H9 (cell line): ENCODE measurements around the gene PPP3CA. TPM values are rescaled to one million over a fixed set of nuclear protein-coding genes. Genes with fewer than 3 reads are reported as not detected.

ENCODE experiments used
- DNase-seq: peaks from one replicate; pipeline ENCODE4 v3.0.0-alpha.2; 2017
- H2AFZ ChIP-seq: one replicate; pipeline ENCODE4 v1.6.1; 2013; ENCODE audit warnings: mild to moderate bottlenecking, low read length, control low read depth, moderate library complexity
- H2AK5ac ChIP-seq: 2 replicates; pipeline ENCODE4 v1.6.1; 2013; ENCODE audit warnings: low read length, control low read depth, mixed read lengths; ENCODE audit not compliant: insufficient read length
- H2BK120ac ChIP-seq: one replicate; pipeline ENCODE4 v1.6.1; 2013; ENCODE audit warnings: low read depth, mild to moderate bottlenecking, low read length, control low read depth, inconsistent platforms; ENCODE audit not compliant: poor library complexity, severe bottlenecking
- H2BK12ac ChIP-seq: 2 replicates; pipeline ENCODE4 v1.6.1; 2013; ENCODE audit warnings: low read length, control low read depth, mixed read lengths, low read depth; ENCODE audit not compliant: insufficient read length
- H2BK15ac ChIP-seq: 2 replicates; pipeline ENCODE4 v1.6.1; 2013; ENCODE audit warnings: low read depth, low read length, control low read depth
- H2BK20ac ChIP-seq: one replicate; pipeline ENCODE4 v1.6.1; 2013; ENCODE audit warnings: low read depth, mild to moderate bottlenecking, low read length, control low read depth, inconsistent platforms; ENCODE audit not compliant: poor library complexity, severe bottlenecking
- H2BK5ac ChIP-seq: 2 replicates; pipeline ENCODE4 v1.6.1; 2013; ENCODE audit warnings: low read length, control low read depth, mixed read lengths; ENCODE audit not compliant: insufficient read length
- H3K14ac ChIP-seq: 2 replicates; pipeline ENCODE4 v1.6.1; 2013; ENCODE audit warnings: low read length, control low read depth; ENCODE audit not compliant: insufficient read depth
- H3K18ac ChIP-seq: 2 replicates; pipeline ENCODE4 v1.6.1; 2013; ENCODE audit warnings: low read depth, mild to moderate bottlenecking, mixed read lengths, low read length, control low read depth; ENCODE audit not compliant: insufficient read length
- H3K23ac ChIP-seq: 2 replicates; pipeline ENCODE4 v1.6.1; 2013; ENCODE audit warnings: low read length, control low read depth, mixed read lengths, low read depth; ENCODE audit not compliant: insufficient read length
- H3K23me2 ChIP-seq: 2 replicates; pipeline ENCODE4 v1.6.1; 2013; ENCODE audit warnings: low read depth, mild to moderate bottlenecking, mixed read lengths, low read length, control low read depth; ENCODE audit not compliant: insufficient read length, poor library complexity, severe bottlenecking
- H3K27ac ChIP-seq: 2 replicates; pipeline ENCODE4 v1.5.1; 2013; ENCODE audit warnings: low read length, control low read depth, mixed read lengths, low read depth; ENCODE audit not compliant: insufficient read length
- H3K27me3 ChIP-seq: 2 replicates; pipeline ENCODE4 v1.6.1; 2013; ENCODE audit warnings: low read length, control low read depth, inconsistent platforms; ENCODE audit not compliant: insufficient read depth
- H3K4ac ChIP-seq: 2 replicates; pipeline ENCODE4 v1.6.1; 2013; ENCODE audit warnings: low read depth, mild to moderate bottlenecking, control low read depth, inconsistent platforms, low read length, moderate library complexity
- H3K4me1 ChIP-seq: 2 replicates; pipeline ENCODE4 v1.6.1; 2013; ENCODE audit warnings: low read length, control low read depth, inconsistent platforms; ENCODE audit not compliant: insufficient read depth
- H3K4me2 ChIP-seq: 2 replicates; pipeline ENCODE4 v1.6.1; 2013; ENCODE audit warnings: low read length, control low read depth, mixed read lengths; ENCODE audit not compliant: insufficient read length, insufficient read depth
- H3K56ac ChIP-seq: 2 replicates; pipeline ENCODE4 v1.6.1; 2013; ENCODE audit warnings: low read depth, mild to moderate bottlenecking, mixed read lengths, low read length, control low read depth; ENCODE audit not compliant: insufficient read length
- H3K79me1 ChIP-seq: 2 replicates; pipeline ENCODE4 v1.6.1; 2013; ENCODE audit warnings: low read depth, mild to moderate bottlenecking, moderate library complexity, low read length, control low read depth, inconsistent platforms; ENCODE audit not compliant: insufficient read depth, poor library complexity, severe bottlenecking
- H3K79me2 ChIP-seq: 2 replicates; pipeline ENCODE4 v1.6.1; 2013; ENCODE audit warnings: low read length, control low read depth, inconsistent platforms; ENCODE audit not compliant: insufficient read depth
- H3K9ac ChIP-seq: 2 replicates; pipeline ENCODE4 v1.6.1; 2013; ENCODE audit warnings: low read length, control low read depth, mixed read lengths; ENCODE audit not compliant: insufficient read length; ENCODE audit errors: extremely low read depth
- H3K9me3 ChIP-seq: one replicate; pipeline ENCODE4 v1.6.1; 2013; ENCODE audit warnings: low read depth, low read length, inconsistent platforms; ENCODE audit not compliant: control insufficient read depth
- H3T11ph ChIP-seq: one replicate; pipeline ENCODE4 v1.6.1; 2013; ENCODE audit warnings: mild to moderate bottlenecking, low read length, control low read depth, inconsistent platforms
- H4K20me1 ChIP-seq: one replicate; pipeline ENCODE4 v1.6.1; 2013; ENCODE audit not compliant: control insufficient read depth, insufficient read length, insufficient read depth
- H4K5ac ChIP-seq: 2 replicates; pipeline ENCODE4 v1.6.1; 2013; ENCODE audit warnings: low read depth, mild to moderate bottlenecking, mixed read lengths, low read length, control low read depth; ENCODE audit not compliant: insufficient read length
- H4K8ac ChIP-seq: replicated peaks from 2 replicates; pipeline ENCODE4 v1.6.1; 2013; ENCODE audit warnings: low read length, control low read depth, mixed read lengths, low read depth; ENCODE audit not compliant: insufficient read length
- H4K91ac ChIP-seq: 2 replicates; pipeline ENCODE4 v1.6.1; 2013; ENCODE audit warnings: low read depth, mild to moderate bottlenecking, moderate library complexity, mixed read lengths, low read length, control low read depth; ENCODE audit not compliant: insufficient read length
- H3K27ac Mint-ChIP-seq, 3 experiments: 2 replicates in 2 of 3; 3 replicates in 1 of 3; pipeline ENCODE4 v1.8.0; 2020 to 2021; ENCODE audit warnings: mixed read lengths in 3 of 3, mild to moderate bottlenecking in 1 of 3, moderate library complexity in 1 of 3
- H3K27me3 Mint-ChIP-seq: 2 replicates; pipeline ENCODE4 v1.8.0; 2021; ENCODE audit warnings: low read depth, mild to moderate bottlenecking, moderate library complexity, mixed read lengths
- H3K36me3 Mint-ChIP-seq, 3 experiments: 2 replicates in 2 of 3; 3 replicates in 1 of 3; pipeline ENCODE4 v1.8.0; 2020 to 2021; ENCODE audit warnings: low read depth in 3 of 3, mixed read lengths in 3 of 3; ENCODE audit not compliant: insufficient read depth in 1 of 3
- H3K4me1 Mint-ChIP-seq, 2 experiments: 2 replicates each; pipeline ENCODE4 v1.8.0; 2020; ENCODE audit warnings: mixed read lengths in 2 of 2
- H3K4me3 Mint-ChIP-seq, 2 experiments: 2 replicates in 1 of 2; 3 replicates in 1 of 2; pipeline ENCODE4 v1.8.0; 2020 to 2021; ENCODE audit warnings: mild to moderate bottlenecking in 2 of 2, mixed read lengths in 2 of 2, moderate library complexity in 1 of 2
- H3K9me3 Mint-ChIP-seq, 2 experiments: 2 replicates in 1 of 2; 3 replicates in 1 of 2; pipeline ENCODE4 v1.8.0; 2020; ENCODE audit warnings: mild to moderate bottlenecking in 2 of 2, mixed read lengths in 2 of 2, moderate library complexity in 1 of 2
- WGBS: extraction: QIAGEN DNeasy Blood & Tissue Kit; methylation state at CpG from one replicate; pipeline ENCODE4 v1.1.7; 2013; ENCODE audit warnings: missing lambda C conversion rate, low lambda C conversion rate, mixed read lengths; ENCODE audit not compliant: insufficient read length; ENCODE audit errors: extremely low coverage; 5-methylcytosine and 5-hydroxymethylcytosine counted together
- total RNA-seq: library from RNA; stranded (reverse); gene quantifications from 2 replicates; pipeline ENCODE4 v1.2.1, GENCODE V29; 2021
- TF ChIP-seq, protein P1 (sequence below): fragments of 200-600 bp; sonication (generic); conservative IDR thresholded peaks from 3 replicates; pipeline ENCODE4 v1.8.0; 2021; ENCODE audit warnings: antibody characterized with exemption, mild to moderate bottlenecking

PPP3CA gene
- total RNA-seq, 1 experiment from 2014 or later = 16.8 TPM

DNA sequence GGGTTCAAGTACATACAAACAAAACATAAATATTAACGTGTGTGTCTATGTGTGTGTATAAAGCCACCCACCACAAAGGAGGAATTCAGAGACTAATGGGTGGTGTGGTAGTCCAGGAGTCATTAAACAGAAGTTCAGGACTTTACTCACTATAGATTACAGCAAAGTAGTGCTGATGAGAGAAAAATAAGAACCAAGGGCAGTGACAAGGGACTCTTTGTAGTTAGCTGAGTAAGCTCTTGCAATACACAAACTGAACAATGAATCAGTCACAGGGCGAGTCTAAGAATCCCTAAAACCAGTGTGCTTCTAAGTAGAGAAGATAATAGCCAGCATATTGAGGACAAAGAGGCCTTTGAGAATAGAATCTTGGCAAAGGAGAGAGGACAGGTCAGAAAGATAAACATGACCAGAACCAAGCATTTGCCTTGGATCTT is 232.4 kb downstream of the PPP3CA start:
- H3K4me3 Mint-ChIP-seq = no peak overlapping the region
- H4K91ac ChIP-seq = no peak overlapping the region
- no peak overlapping the region for H3T11ph ChIP-seq
- H3K4ac ChIP-seq = no peak overlapping the region
- H2BK120ac ChIP-seq = no peak overlapping the region
- peaks cover 10 to 17% of the 10 kb centered on the region in 2 experiments for H3K4me1 Mint-ChIP-seq
- H3K36me3 Mint-ChIP-seq = no peaks in the 10 kb centered on the region
- H3K9me3 Mint-ChIP-seq = no peaks in the 10 kb centered on the region
- no peaks in the 10 kb centered on the region for H3K4me1 ChIP-seq
- no peaks in the 10 kb centered on the region for H3K27me3 ChIP-seq
- no peak overlapping the region for H4K8ac ChIP-seq
- H3K27ac Mint-ChIP-seq = no peak overlapping the region
- H3K23ac ChIP-seq = no peak overlapping the region
- no peaks in the 10 kb centered on the region for H3K79me1 ChIP-seq
- no peaks in the 10 kb centered on the region for H4K20me1 ChIP-seq
- H2BK20ac ChIP-seq = no peak overlapping the region
- H4K5ac ChIP-seq = no peak overlapping the region
- no peaks in the 10 kb centered on the region for H3K23me2 ChIP-seq
- H2AK5ac ChIP-seq = no peak overlapping the region
- H3K4me2 ChIP-seq = no peak overlapping the region
- no peak overlapping the region for H3K27ac ChIP-seq
- H3K18ac ChIP-seq = no peak overlapping the region
- TF ChIP-seq, protein P1, sequence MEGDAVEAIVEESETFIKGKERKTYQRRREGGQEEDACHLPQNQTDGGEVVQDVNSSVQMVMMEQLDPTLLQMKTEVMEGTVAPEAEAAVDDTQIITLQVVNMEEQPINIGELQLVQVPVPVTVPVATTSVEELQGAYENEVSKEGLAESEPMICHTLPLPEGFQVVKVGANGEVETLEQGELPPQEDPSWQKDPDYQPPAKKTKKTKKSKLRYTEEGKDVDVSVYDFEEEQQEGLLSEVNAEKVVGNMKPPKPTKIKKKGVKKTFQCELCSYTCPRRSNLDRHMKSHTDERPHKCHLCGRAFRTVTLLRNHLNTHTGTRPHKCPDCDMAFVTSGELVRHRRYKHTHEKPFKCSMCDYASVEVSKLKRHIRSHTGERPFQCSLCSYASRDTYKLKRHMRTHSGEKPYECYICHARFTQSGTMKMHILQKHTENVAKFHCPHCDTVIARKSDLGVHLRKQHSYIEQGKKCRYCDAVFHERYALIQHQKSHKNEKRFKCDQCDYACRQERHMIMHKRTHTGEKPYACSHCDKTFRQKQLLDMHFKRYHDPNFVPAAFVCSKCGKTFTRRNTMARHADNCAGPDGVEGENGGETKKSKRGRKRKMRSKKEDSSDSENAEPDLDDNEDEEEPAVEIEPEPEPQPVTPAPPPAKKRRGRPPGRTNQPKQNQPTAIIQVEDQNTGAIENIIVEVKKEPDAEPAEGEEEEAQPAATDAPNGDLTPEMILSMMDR = no peak
- H2BK15ac ChIP-seq = no peak overlapping the region
- peak; percentile 30 for DNase-seq
- no peak overlapping the region for H2BK12ac ChIP-seq
- H3K9me3 ChIP-seq = no peaks in the 10 kb centered on the region
- no peak overlapping the region for H2AFZ ChIP-seq
- H3K14ac ChIP-seq = no peak overlapping the region
- H3K56ac ChIP-seq = no peak overlapping the region
- no peak overlapping the region for H2BK5ac ChIP-seq
- no CpG with 5 or more reads among the region's 2 CpGs for WGBS
- no peak overlapping the region for H3K9ac ChIP-seq
- H3K79me2 ChIP-seq = no peaks in the 10 kb centered on the region
- H3K27me3 Mint-ChIP-seq = peaks cover 7% of the 10 kb centered on the region
